Uterus (tissue), 4 donors: ENCODE data around the gene LANCL1. TPM values are rescaled to one million over a fixed set of nuclear protein-coding genes. Genes with fewer than 3 reads are reported as not detected.
"Not testable (repeated sequence)": the region's sequence is repeated elsewhere in the genome, so short reads cannot be mapped to it uniquely, and the experiment has no call there.

Experiments used
- DNase-seq, 2 donors: peaks; one replicate each; pipeline ENCODE4 v3.0.0-alpha.2; 2019 to 2020
- H3K27ac ChIP-seq, 2 donors: fragments of 200-600 bp; sonication (generic); 1 replicate in 1 of 2; 2 replicates in 1 of 2; pipeline ENCODE4 v1.5.1; 2016 to 2018
- H3K27me3 ChIP-seq, 2 donors: fragments of 200-600 bp; sonication (generic); one replicate each; pipeline ENCODE4 v1.5.1; 2018 to 2019; ENCODE audit warnings: control low read depth in 1 of 2
- H3K36me3 ChIP-seq, 2 donors: fragments of 200-600 bp; sonication (generic); one replicate each; pipeline ENCODE4 v1.5.1; 2019; ENCODE audit warnings: control low read depth in 1 of 2
- H3K4me1 ChIP-seq, 2 donors: fragments of 200-600 bp; sonication (generic); one replicate each; pipeline ENCODE4 v1.5.1; 2018 to 2019; ENCODE audit warnings: control low read depth in 1 of 2
- H3K4me3 ChIP-seq, 2 donors: fragments of 200-600 bp; sonication (generic); 1 replicate in 1 of 2; 2 replicates in 1 of 2; pipeline ENCODE4 v1.5.1; 2018 to 2019; ENCODE audit warnings: mild to moderate bottlenecking in 1 of 2
- H3K9me3 ChIP-seq, 2 donors: fragments of 200-600 bp; sonication (generic); one replicate each; pipeline ENCODE4 v1.5.1; 2019; ENCODE audit warnings: control low read depth in 1 of 2
- CTCF ChIP-seq, 4 experiments: fragments of 200-600 bp in 2 of 4; fragments of 450-650 bp in 2 of 4; sonication (generic) in 2 of 4; IDR thresholded peaks; one replicate each; pipeline ENCODE4 v1.5.1; 2016 to 2019; ENCODE audit warnings: antibody characterized with exemption in 4 of 4, mild to moderate bottlenecking in 2 of 4, moderate library complexity in 1 of 4
- POLR2A ChIP-seq, 2 donors: fragments of 450-650 bp; IDR thresholded peaks; one replicate each; pipeline ENCODE4 v1.6.1; 2016; ENCODE audit warnings: antibody characterized with exemption in 2 of 2, mild to moderate bottlenecking in 1 of 2, moderate library complexity in 1 of 2
- intact Hi-C: fragments of 100-400 bp; cut with DNase I; formaldehyde crosslinking; loops from one replicate; pipeline ENCODE4 v1.15.1; 2023; ENCODE audit warnings: low total_unique reads
- total RNA-seq, 4 donors: library from RNA; depleted of rRNA in 3 of 4; stranded (reverse); fragments of >200 nt in 3 of 4; gene quantifications; one replicate each; pipeline versions ENCODE4 v1.1.0 to v1.2.4, GENCODE V29; 2014 to 2023
- donor health status: DM: yes; HTN: yes; CAD: no.

Gene LANCL1
- total RNA-seq, 4 donors from 2014 or later = 41.6 to 78.8 (median 42.0) TPM

GRCh38 chr2:210432633-210433032 is 43.9 kb downstream of the LANCL1 start:
- H3K36me3 ChIP-seq = no peaks in the 10 kb centered on the region
- DNase-seq = no peak
- no peak overlapping the region for H3K27ac ChIP-seq
- intact Hi-C loops = no loop called here
- no peak overlapping the region for H3K4me3 ChIP-seq
- H3K4me1 ChIP-seq = no peaks in the 10 kb centered on the region
- no peaks in the 10 kb centered on the region for H3K9me3 ChIP-seq
- TF ChIP-seq CTCF (IDR thresholded peaks at IDR 0.05) (no peak), POLR2A (IDR thresholded peaks at IDR 0.05) (no peak)
- H3K27me3 ChIP-seq = no peaks in the 10 kb centered on the region

- Histone ChIP-seq H3K4me3 (no peak overlapping the region), H3K9me3 (peaks cover 0 to 5% of the 10 kb centered on the region in 2 donors), H3K4me1 (no peaks in the 10 kb centered on the region), H3K27ac (no peak overlapping the region), H3K27me3 (no peaks in the 10 kb centered on the region), H3K36me3 (no peaks in the 10 kb centered on the region)
- no peak for DNase-seq
- intact Hi-C loops = no loop called here
- TF ChIP-seq POLR2A (IDR thresholded peaks at IDR 0.05) (no peak), CTCF (IDR thresholded peaks at IDR 0.05) (no peak)
These were observed 47.0 kb downstream of the LANCL1 start for GRCh38 chr2:210429403-210430137.

GRCh38 chr2:210428393-210429179 is 48.0 kb downstream of the LANCL1 start:
- Histone ChIP-seq H3K27me3 (no peaks in the 10 kb centered on the region), H3K4me3 (no peak overlapping the region), H3K27ac (no peak overlapping the region), H3K4me1 (no peaks in the 10 kb centered on the region), H3K9me3 (peaks cover 0 to 7% of the 10 kb centered on the region in 2 donors), H3K36me3 (no peaks in the 10 kb centered on the region)
- no peak for TF ChIP-seq CTCF (IDR thresholded peaks at IDR 0.05)
- TF ChIP-seq POLR2A (IDR thresholded peaks at IDR 0.05) = no peak
- no peak for DNase-seq
- intact Hi-C loops = no loop called here

- H3K27me3 ChIP-seq, DNase-seq, H3K27ac ChIP-seq, H3K36me3 ChIP-seq, H3K9me3 ChIP-seq, H3K4me1 ChIP-seq, intact Hi-C loops, H3K4me3 ChIP-seq: not testable (repeated sequence)
These were observed 49.2 kb downstream of the LANCL1 start for GRCh38 chr2:210427309-210427708.

- H3K27me3 ChIP-seq = no peaks in the 10 kb centered on the region
- H3K9me3 ChIP-seq = peaks cover 0 to 7% of the 10 kb centered on the region in 2 donors
- no peak for DNase-seq
- intact Hi-C loops = no loop called here
- TF ChIP-seq CTCF (IDR thresholded peaks at IDR 0.05) = no peak
- no peak for TF ChIP-seq POLR2A (IDR thresholded peaks at IDR 0.05)
- H3K36me3 ChIP-seq = no peaks in the 10 kb centered on the region
- no peak overlapping the region for H3K27ac ChIP-seq
- no peaks in the 10 kb centered on the region for H3K4me1 ChIP-seq
- no peak overlapping the region for H3K4me3 ChIP-seq
These were observed 54.2 kb downstream of the LANCL1 start for GRCh38 chr2:210422366-210422765.
